ENCODE data around the gene HSPB9.
"Not testable (repeated sequence)": the region's sequence is repeated elsewhere in the genome, so short reads cannot be mapped to it uniquely, and the experiment has no call there.

Gene HSPB9

GRCh38 chr17:42141382-42141781 is 18.8 kb downstream of the HSPB9 start:
- ChIA-PET POLR2A (interaction anchor here (2.4 kb wide), 1 partner anchor 12 kb away, joined by 8 read pairs; no protein-coding TSS in a partner anchor), CTCF (no interaction called here)
- H3K4me3 ChIP-seq (ENCODE audit: low read depth, low read length), result no peak overlapping the region
- DNase-seq (ENCODE audit: low read depth, low spot score), result no peak
- no peak for TF ChIP-seq CTCF (IDR thresholded peaks at IDR 0.05; ENCODE audit: insufficient read depth, low read length, missing control alignments)

DNA sequence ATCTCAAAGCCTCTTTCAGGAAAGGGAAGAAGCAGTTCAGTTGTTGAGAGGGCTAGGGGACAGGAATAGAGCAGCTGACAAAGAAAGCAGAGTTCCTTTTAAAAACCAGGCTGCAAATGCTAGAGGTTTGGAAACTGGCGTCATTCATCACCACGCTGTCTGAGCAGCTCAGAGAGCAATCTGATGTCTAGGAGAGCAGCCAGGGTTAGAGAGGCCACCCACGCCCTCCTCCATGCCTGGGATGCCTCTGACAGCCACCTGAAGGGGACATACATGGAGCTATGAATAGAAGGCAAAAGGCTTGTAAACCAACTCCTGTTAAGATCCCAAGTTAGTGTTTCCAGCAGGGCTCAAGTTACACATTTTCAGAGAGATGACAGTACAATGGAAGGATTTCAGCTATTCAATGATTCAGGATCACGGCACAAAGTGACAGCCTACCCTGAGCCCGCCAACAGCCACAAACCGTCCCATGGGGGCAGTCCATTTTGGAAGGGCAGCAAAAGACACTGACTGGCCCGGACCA is 19.8 kb downstream of the HSPB9 start:
- ChIA-PET CTCF (interaction anchor here (0.6 to 2.4 kb wide), 10 partner anchors 9 to 125 kb away, joined by 3 to 13 read pairs (median 3); partner anchors contain the start of genes DNAJC7, HSPB9 and NKIRAS2), POLR2A (interaction anchor here (1.2 to 2.4 kb wide), 2 partner anchors 11 to 135 kb away, joined by 3 to 8 read pairs; no protein-coding TSS in a partner anchor)
- peak; percentile 56 for DNase-seq (ENCODE audit: low read depth, low spot score)
- TF ChIP-seq CTCF (IDR thresholded peaks at IDR 0.05; ENCODE audit: insufficient read depth, low read length, missing control alignments), result no peak
- no peak overlapping the region for H3K4me3 ChIP-seq (ENCODE audit: low read depth, low read length)

DNA sequence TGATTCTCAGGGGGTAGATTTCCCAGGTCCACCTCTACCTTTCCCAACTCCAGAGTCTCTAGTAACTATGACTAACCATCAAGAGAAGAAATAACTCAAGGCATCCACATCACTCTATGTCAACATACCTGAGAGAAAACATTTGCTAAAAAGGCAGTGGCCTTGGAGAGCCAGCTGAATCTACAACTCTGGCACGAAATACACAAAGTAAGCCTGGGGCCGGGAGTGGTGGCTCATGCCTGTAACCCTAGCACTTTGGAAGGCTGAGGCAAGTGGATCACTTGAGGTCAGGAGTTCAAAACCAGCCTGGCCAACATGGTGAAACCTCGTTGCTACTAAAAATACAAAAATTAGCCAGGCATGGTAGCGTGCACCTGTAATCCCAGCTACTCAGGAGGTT is 20.5 kb downstream of the HSPB9 start:
- not testable (repeated sequence) for H3K4me3 ChIP-seq (ENCODE audit: low read depth, low read length); DNase-seq (ENCODE audit: low read depth, low spot score)
- ChIA-PET POLR2A (interaction anchor here (1.2 to 2.4 kb wide), 2 partner anchors 11 to 134 kb away, joined by 3 to 8 read pairs; no protein-coding TSS in a partner anchor), CTCF (interaction anchor here (0.6 to 2.4 kb wide), 9 partner anchors 8 to 123 kb away, joined by 3 to 13 read pairs (median 3); partner anchors contain the start of genes HSPB9 and NKIRAS2)

- no peak for DNase-seq (ENCODE audit: low read depth, low spot score)
- TF ChIP-seq CTCF (IDR thresholded peaks at IDR 0.05; ENCODE audit: insufficient read depth, low read length, missing control alignments), result no peak
- POLR2A ChIA-PET, result no interaction called here
- no peak overlapping the region for H3K4me3 ChIP-seq (ENCODE audit: low read depth, low read length)
- CTCF ChIA-PET, result no interaction called here
Observed at GRCh38 chr17:42146911-42147607, 24.5 kb downstream of the HSPB9 start.

DNA sequence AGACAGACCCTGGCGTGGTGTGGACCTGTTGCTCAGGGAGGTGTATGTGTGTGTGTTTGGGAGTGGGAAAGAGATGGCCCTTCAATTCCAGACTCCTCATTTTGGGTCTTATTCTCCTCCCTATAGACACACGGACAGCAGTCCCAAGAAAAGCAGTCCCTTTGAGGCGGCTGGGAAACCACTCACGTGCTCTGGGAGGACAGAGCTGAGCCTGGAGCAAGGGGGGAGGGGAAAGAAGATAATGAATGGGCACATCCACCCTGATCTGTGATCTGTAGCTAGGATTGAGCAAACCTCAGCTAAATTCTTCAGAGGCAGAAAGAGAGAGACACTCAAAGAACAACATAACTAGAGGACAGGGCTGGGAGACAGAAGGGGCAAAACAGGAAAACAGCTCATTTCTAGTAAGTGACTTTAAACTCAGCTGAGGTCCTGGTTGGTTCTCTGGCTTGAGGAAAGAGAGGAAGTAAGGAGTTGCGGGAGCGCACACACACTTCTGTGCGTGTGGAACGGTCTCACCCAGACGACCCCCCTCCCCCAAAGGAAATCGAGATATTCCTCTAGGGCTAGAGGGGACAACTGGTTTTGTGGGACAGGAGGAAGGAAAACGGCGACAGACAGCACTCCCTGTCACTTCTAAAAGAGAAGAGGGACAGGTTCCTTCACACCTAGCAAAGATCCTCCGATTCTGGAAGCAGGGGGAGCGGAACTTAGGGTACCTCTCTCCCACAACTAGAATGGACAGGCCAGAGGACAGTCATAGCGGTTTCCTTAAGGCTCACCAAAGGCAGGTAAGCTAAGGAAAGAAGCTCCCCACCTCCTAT is 31.5 kb downstream of the HSPB9 start:
- ChIA-PET POLR2A (interaction anchor here (0.6 to 1.6 kb wide), 2 partner anchors 11 to 244 kb away, joined by 3 to 8 read pairs; no protein-coding TSS in a partner anchor), CTCF (interaction anchor here (0.9 to 2.5 kb wide), 7 partner anchors 11 to 135 kb away, joined by 3 to 13 read pairs (median 3); no protein-coding TSS in a partner anchor)
- DNase-seq (ENCODE audit: low read depth, low spot score), result no peak
- H3K4me3 ChIP-seq (ENCODE audit: low read depth, low read length), result peak overlapping the region; percentile 89
- TF ChIP-seq CTCF (IDR thresholded peaks at IDR 0.05; ENCODE audit: insufficient read depth, low read length, missing control alignments), result no peak

- ChIA-PET CTCF (interaction anchor here (0.7 to 1.8 kb wide), 3 partner anchors 12 to 38 kb away, joined by 3 to 4 read pairs (median 4); no protein-coding TSS in a partner anchor), POLR2A (interaction anchor here (1.0 to 1.6 kb wide), 2 partner anchors 24 to 34 kb away, joined by 3 to 4 read pairs; partner anchors contain the start of gene KAT2A)
- peak overlapping the region; percentile 57 for H3K4me3 ChIP-seq (ENCODE audit: low read depth, low read length)
- TF ChIP-seq CTCF (IDR thresholded peaks at IDR 0.05; ENCODE audit: insufficient read depth, low read length, missing control alignments), result no peak
- DNase-seq (ENCODE audit: low read depth, low spot score), result no peak
Observed at GRCh38 chr17:42155614-42156045, 33.0 kb downstream of the HSPB9 start.

Data from AG04449 (cell line).